Activated CD4-positive, alpha-beta T cell treated with anti-CD3 and anti-CD28 coated beads for 1 hour (primary cell): ENCODE results near the gene EHBP1.

Experiments used
- DNase-seq: peaks from one replicate; pipeline ENCODE4 v3.0.0-alpha.2; 2020

EHBP1 gene

GRCh38 chr2:63035169-63035568, 329.7 kb downstream of the EHBP1 start:
- no peak for DNase-seq

DNA sequence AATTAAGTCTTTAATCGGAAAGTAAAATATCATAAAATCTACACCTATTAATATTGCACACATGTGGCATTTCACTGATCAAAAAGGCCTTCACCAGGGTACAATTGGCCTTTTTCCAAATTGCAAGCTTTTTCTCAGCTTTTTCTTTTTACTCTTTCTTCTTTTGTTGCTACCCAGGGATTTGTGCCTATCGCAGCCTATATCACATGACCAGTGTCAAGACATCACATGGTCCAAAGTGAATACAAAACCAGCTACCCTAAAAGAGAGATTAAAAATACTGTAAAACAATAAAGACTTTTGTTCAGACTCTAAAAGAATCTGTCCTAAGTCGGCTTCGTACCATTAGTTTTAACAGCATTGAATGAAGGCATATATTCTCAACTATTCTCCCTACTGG, 330.1 kb downstream of the EHBP1 start:
- no peak for DNase-seq

DNA sequence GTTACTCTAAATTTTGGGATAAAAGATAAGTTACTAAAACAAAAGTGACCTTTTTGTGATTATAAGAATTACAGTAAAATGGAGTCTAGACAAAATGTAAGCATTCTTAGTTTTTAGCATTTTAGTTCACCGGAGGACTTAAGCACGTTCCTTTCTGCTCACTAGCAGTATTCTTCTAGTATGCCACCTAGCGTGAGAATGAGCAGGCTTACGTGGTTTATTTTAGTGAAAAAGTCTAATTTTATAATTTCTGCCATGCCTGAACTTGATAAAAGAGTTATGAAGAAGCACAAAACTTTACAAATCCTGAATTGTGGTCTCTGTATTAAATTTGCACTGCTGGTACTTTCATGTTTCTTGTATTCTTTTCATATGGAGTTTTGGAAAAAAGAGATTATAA, 332.5 kb downstream of the EHBP1 start:
- DNase-seq, result no peak

DNA sequence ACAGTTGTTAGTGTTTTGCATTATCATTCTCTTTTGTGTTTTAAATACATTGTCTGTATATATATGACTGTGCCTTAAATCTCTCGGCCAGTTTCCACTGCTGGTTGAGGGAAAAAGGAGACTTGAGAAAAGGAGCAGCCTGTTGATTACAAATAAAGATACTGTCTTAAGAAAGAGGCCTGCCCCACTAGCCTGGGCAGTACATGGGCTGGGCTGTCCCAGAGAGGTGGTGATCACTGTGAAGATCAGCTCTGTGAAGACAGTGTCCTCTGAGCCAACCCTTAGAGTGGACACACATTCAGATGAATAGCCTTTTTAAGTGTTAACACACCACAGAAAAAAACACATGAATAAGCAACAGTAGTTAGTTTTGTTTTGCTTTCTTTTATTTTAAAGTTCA, 335.1 kb downstream of the EHBP1 start:
- no peak for DNase-seq

DNA sequence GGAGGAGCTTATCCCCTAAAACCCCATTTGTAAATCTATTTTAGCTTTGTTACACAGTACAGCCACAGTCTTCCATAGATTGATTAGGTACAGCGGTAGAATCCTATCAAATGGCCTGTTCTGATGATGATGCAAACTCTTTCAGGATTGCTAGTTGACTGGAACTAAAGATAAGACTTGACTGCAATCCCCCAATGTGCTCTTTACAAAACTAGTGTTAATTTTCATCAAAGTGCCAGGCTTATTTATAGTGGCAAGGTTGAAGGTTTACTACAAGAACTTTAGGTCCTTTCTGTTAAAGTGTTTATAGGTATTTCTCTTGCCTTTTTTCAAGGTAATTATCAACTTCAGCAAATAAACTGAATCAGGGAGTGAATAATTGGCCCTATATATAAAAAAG, 336.1 kb downstream of the EHBP1 start:
- no peak for DNase-seq

DNA sequence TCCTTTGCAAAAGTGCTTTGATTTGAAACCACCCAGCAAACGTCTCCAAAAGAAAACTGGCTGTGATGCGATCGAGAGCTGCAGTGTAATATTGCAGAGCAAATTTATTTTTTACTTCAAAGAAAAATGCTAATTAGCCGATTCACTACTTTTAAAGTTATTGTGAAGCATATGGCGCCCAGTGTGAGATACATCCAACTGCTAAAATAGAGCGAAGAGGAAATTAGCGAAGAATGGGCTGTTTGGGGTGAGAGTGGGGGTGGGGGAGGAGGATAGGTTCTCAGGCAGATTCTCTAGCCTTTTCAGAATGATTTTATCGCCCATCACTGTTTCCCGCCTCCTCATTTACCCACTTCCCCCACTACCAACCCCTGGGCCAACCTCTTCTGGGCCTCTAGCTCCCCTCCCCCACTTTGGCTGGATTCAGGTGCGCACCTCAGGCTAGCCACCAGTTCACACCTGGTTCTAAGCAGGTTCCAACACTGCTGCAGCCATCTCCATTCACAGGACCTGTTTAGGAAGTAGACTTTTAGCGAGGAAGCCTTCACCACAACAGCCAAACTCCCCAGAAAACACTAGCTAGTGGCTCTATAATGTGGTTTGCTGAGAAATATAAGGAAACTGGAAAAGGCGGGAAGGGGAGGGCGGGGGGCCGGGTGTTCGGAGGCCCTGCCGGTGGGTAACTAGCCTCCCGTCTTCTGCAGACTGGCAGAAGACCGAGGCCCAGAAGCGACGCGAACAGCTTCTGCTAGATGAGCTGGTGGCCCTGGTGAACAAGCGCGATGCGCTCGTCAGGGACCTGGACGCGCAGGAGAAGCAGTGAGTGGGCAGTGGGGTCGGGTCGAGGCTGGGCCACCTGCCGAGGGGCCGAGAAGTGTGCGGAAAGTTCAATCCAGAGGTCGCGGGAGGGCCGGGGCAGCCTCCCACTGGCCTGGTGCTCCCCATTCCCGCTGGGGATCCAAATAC, 339.1 kb downstream of the EHBP1 start:
- no peak for DNase-seq

DNA sequence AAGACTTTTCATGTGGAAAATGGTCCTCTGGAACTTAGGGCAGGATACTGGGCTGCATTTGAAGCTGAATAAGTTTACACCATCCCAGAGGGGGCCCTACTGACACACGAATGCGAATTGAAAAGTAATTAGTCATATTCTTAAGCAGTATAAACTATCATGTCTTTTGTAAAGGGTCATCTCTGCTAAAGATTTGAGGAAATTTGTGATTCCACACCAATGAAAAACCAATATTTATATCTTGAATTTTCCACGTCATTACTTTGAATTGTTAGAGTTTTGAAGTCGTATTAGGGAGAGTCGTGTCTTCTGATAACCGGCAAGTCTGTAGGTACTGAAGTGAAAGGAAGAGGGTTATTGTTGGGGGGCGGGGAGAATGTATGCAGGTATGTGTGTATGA, 341.0 kb downstream of the EHBP1 start:
- no peak for DNase-seq

DNA sequence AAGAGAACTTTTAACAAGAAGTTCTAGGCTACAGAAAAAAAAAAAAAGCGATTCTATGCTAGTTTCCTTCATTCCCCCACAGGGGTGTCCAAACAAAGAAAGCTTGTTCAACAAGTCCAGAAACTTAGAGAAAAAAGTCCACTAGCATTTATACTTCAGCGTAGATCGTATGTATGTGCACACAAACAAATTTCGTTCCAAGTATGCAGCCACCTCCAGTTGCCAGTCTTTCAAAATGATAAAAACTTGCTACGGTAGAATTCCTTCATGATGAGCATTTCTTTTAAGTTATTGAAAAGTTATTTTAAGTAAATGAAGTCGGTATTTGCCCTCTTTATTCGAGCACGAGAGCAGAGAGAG, 341.4 kb downstream of the EHBP1 start:
- no peak for DNase-seq

DNA sequence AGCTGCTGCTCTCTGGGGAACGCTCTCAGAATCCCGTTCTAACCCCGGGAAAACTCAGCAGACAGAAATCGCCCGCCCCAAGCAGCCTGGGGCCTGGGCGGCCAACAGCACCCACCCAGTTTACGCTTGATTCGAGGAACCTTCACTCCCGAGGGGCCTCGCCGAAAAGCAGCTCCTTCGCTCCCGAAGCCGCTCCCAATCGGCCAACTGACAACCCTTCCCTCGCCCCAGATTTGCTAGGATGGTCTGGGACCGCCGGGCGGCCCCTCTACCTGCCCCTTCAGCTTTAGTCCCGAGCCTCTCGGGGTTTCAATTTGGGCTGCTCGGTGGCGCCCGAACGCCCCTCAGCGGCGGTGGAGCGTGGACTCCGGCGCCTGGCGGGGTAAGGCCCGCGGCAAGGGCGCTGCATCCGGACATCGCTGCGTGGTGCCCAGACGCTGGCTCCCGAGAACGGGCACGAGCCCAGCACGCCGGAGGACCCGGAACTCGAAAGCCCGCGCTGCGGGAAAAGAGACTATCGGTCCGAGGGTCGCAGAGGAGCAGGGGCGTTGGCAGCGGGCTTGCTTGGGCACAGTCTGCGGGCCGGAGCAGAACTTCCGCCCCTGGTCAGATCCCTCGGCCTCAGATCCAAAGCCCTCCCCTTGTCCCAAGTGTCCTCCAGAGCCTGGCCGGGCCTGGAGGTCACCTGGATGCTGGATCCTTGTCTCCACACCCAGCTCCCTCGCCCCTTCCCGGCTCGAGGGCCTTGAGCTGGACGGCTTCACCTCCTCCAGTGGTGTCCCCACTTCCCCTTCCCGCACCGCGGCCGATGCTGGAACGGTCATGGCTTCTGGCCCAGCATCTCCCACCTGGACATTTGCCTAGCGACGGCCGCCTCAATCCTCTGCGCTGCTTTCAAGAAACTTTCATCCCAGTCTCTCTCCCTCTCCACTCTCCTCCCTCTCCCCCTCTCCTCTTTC, 342.1 kb downstream of the EHBP1 start:
- DNase-seq, result no peak

GRCh38 chr2:63048367-63049171, 343.1 kb downstream of the EHBP1 start:
- no peak for DNase-seq

- DNase-seq, result no peak
Measured at GRCh38 chr2:63049211-63049969, 343.9 kb downstream of the EHBP1 start.

DNA sequence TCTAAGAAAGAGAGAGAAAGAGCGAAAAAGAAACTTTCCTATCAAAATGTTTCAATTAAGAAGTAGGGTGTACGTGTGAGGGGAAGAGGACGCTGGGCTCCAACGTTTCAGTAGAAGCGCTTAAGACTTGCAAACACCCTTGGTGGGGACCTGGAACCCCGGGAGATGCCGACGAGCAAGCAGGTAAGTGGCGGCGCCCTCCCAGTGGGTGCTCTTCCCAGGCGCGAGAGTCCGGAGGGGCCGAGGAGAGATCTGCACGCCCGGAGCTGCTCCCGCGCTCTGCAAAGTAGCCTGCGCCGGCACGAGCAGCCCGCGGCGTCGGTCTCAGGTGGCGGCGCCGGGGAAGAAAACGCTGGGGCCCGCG, 344.4 kb downstream of the EHBP1 start:
- no peak for DNase-seq

DNA sequence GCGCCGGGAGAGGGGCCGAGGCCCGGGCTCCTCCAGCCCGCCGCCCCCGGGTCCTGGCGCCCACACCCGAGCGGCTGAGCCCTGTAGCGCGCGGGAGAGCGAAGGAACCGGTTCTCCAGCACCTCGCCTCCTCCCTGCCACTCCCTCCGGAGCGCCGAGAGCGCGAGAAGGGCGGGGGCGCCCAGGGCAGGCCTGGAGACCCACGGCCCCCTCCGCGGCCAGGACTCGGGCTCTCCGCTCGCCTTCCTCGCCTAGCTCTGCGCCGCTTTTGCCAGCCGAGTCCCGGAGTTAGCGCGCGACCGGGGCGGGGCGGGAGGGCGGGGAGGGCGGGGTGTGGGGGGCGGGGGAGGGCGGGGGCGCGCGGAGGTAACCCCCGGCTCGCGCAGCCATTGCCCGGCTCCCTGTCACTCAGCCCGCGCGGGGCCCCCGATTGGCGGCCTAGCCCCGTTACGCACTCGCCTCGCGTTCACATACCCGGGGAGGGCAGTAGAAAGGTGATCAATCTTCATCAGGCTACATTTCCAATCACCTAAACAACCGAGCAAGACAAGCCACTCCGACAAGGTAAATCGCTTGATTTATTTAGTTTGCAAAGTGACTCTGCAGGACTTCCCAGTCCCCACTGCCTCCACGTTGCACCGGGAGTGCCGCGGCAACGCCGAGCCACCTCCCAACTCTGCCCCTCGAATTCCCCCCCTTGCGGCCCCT, 345.0 kb downstream of the EHBP1 start, which contains the start of gene OTX1:
TSS of gene OTX1 (plus strand) at position 497 of the 708 bp plus-strand sequence. CDS start 2,161 bp downstream, outside the sequence.
- DNase-seq, result no peak

GRCh38 chr2:63051042-63051794, 345.7 kb downstream of the EHBP1 start:
- DNase-seq, result no peak

DNA sequence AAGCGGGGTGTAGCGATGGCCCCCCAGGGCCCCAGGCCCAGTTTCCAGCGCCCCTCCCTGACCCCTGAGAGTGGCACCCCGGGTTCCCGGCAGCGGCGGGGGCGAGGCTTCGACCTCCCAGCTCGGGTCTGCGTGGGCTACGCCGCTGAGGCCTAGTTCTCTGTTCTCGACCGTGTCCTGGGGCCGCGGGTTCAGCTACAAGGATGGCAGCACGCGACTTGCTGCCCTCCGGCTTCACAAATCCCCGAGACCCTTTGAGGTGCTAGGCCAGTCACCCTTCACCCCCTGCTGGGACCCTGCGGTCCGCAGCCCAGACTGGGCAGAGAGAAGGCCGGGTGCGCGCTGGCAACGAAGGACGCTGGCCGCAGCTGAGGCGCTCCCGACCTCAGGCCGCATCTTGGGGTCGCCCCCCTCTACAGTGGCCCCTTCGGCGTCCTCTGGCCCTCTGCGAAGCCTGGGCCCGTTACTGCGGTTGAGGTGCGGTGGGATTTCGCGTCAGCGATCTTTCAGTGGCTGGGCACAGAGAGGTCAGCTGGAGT, 346.4 kb downstream of the EHBP1 start:
- no peak for DNase-seq

DNA sequence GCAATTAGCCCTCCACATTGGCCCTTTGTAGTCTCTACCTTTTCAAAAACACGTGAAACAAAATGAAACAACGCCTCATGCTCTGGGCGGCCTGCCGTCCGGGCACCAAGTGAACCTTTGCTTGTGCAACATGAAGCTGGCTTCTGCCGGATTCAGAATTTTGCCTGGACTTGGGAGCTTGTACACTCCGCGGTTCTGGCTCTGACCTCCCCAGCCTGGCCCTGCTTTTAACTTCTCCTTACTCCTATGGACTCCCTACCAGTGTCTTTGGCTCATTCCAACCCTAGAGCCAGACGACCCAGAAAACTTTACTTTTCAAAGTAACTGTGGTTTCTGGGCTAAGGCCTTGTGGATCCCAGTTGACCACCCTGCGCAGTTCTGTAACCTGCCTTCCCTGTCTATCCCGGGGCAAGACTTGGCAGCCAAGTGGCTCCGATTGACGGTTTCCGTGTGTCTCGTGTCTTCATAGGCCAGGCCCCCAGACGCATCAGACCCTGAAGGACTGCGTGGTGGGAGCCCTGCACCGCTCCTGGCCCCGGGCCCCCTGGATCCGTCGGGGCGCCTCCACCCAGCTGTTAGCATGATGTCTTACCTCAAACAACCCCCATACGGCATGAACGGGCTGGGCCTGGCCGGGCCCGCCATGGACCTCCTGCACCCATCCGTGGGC, 347.0 kb downstream of the EHBP1 start:
- no peak for DNase-seq

GRCh38 chr2:63053081-63053888, 347.8 kb downstream of the EHBP1 start:
- DNase-seq, result no peak

DNA sequence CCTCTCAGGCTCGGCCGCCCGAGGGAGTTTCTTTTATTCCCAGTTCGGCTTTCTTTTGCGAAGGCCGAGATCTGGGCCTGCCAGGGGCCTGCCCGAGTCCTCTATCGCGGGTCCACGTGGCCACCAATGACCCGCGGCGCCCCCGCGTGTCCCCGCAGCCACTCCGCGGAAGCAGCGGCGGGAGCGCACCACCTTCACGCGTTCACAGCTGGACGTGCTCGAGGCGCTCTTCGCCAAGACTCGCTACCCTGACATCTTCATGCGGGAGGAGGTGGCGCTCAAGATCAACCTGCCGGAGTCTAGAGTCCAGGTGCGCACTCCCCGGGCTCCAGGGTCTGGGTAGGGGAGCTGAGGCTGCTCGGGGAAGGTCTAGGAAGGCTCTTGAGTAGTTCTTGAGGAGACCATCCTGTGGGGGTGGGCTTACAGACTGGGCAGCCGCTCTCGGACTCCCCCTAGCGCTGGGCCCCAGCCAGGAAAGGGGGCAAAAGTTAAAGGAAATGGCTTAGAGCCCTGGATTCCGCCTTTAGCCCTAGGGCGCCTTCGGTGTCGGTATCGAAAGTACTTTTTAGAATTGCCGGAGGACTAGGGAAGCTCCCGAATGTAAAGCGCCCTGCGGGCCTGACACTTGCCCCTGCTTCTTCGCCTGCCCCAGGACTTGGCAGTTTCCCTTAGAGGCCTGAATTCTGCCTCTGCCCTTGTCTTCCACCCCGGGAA, 348.5 kb downstream of the EHBP1 start:
- no peak for DNase-seq
